ENCODE results near the gene PLA1A. TPM values are rescaled to one million over a fixed set of nuclear protein-coding genes. Genes with fewer than 3 reads are reported as not detected.

PLA1A gene
- total RNA-seq, 5 donors from 2014 or later (not counting 1 experiment from before 2014, with no cell fraction given), result not detected

DNA sequence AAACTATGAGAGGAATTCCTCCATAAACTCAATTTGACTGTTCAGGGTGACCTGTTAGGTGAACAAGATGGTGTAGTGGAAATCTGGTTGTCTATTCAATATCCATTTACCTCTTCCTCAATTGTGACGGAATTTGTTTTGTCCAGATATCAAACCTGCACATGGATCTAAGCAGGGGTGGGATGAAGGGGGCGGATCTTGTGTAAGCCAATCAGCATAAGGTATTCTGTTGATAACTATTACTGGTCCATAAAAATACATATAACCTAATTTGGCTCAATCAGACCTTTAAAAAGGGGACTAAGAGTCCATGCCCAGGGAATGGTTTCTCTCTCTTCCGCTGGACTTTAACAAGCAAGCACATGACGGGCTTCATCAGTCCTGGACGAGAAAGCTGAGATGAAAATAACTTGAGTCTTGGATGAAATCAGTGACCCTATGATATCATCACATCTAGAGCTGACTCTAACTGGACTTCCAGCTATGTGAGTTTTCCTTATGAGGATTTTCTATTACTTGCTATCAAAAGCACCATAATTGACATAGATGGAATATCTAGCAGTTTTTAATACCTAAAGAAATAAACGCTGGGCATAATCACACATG is 68.4 kb downstream of the PLA1A start:
- POLR2A ChIA-PET, result no interaction called here
- Mint-ChIP-seq H3K27me3 (no peaks in the 10 kb centered on the region), H3K9me3 (no peaks in the 10 kb centered on the region), H3K4me3 (no peak overlapping the region), H3K4me1 (peaks cover 0 to 8% (median 7%) of the 10 kb centered on the region in 3 donors), H3K36me3 (peaks cover 16% of the 10 kb centered on the region), H3K27ac (no peak overlapping the region)
- no peaks in the 10 kb centered on the region for H3K27me3 ChIP-seq (replicated peaks in 1 of 2; ENCODE audit: control insufficient read depth in 2 of 2, extremely low read depth in 1 of 2, insufficient read depth in 2 of 2, low read length in 1 of 2)
- CTCF ChIA-PET, result no interaction called here
- DNase-seq, result no peak
- no CpG with 5 or more reads among the region's 6 CpGs for WGBS (ENCODE audit: insufficient coverage)
- H3K9me3 ChIP-seq, result no peaks in the 10 kb centered on the region
- no peak overlapping the region for H3K4me3 ChIP-seq (ENCODE audit: control insufficient read depth in 1 of 2, extremely low read depth in 1 of 2, low read length in 1 of 2)
- H3K4me1 ChIP-seq (ENCODE audit: control insufficient read depth in 1 of 2, extremely low read depth in 1 of 2, insufficient read depth in 2 of 2, low read length in 2 of 2), result no peaks in the 10 kb centered on the region
- H3K36me3 ChIP-seq (ENCODE audit: control insufficient read depth in 2 of 2, extremely low read depth in 1 of 2, insufficient read depth in 1 of 2, low read length in 1 of 2), result peaks cover 0 to 15% of the 10 kb centered on the region in 2 donors
- no peak overlapping the region for H3K27ac ChIP-seq (ENCODE audit: low read length)
- ATAC-seq (replicated peaks in 1 of 4), result no peak

DNA sequence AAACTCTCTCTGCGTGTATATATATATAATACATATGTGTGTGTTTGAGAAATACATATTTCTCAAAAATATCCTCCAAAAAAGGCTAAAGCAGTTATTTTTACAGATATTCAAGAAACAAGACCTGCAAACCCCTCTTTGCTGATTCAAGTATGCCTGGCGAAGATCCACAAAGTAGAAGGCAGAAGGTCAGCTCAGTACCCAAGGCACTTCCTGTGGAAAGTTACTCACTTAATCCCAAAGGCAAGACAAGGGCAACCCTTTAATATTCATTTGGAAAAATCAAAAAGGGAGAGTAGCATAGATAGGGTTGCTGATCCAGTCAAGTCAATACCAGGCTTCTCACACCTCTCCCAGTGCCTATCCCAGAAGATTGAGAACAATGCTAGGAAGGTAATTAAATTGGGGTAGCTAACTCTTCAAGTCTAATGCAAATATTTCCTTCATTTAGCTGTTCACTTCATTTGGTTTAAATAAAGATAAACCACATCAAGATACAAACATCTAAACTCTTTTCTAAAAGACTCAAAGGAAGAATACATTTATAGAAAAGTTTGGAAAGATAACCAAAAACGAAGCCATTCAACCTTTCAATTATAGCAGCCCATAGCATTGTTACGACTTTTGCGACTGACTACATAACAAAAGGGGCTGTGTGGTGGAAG is 72.4 kb downstream of the PLA1A start:
- WGBS (ENCODE audit: insufficient coverage), result no CpG with 5 or more reads among the region's 5 CpGs
- no peak overlapping the region for H3K27ac Mint-ChIP-seq
- Histone ChIP-seq H3K4me1 (ENCODE audit: control insufficient read depth in 1 of 2, extremely low read depth in 1 of 2, insufficient read depth in 2 of 2, low read length in 2 of 2) (no peaks in the 10 kb centered on the region), H3K4me3 (ENCODE audit: control insufficient read depth in 1 of 2, extremely low read depth in 1 of 2, low read length in 1 of 2) (no peak overlapping the region), H3K27ac (ENCODE audit: low read length) (no peak overlapping the region), H3K9me3 (no peaks in the 10 kb centered on the region), H3K27me3 (replicated peaks in 1 of 2; ENCODE audit: control insufficient read depth in 2 of 2, extremely low read depth in 1 of 2, insufficient read depth in 2 of 2, low read length in 1 of 2) (no peaks in the 10 kb centered on the region), H3K36me3 (ENCODE audit: control insufficient read depth in 2 of 2, extremely low read depth in 1 of 2, insufficient read depth in 1 of 2, low read length in 1 of 2) (peaks cover 7 to 46% of the 10 kb centered on the region in 2 donors)
- no peaks in the 10 kb centered on the region for H3K27me3 Mint-ChIP-seq
- H3K36me3 Mint-ChIP-seq, result peaks cover 35% of the 10 kb centered on the region
- CTCF ChIA-PET, result no interaction called here
- H3K9me3 Mint-ChIP-seq, result no peaks in the 10 kb centered on the region
- peaks cover 21 to 30% (median 25%) of the 10 kb centered on the region in 3 donors for H3K4me1 Mint-ChIP-seq
- ATAC-seq (replicated peaks in 1 of 4) (no peak), DNase-seq (no peak)
- no peak overlapping the region for H3K4me3 Mint-ChIP-seq
- POLR2A ChIA-PET, result no interaction called here

DNA sequence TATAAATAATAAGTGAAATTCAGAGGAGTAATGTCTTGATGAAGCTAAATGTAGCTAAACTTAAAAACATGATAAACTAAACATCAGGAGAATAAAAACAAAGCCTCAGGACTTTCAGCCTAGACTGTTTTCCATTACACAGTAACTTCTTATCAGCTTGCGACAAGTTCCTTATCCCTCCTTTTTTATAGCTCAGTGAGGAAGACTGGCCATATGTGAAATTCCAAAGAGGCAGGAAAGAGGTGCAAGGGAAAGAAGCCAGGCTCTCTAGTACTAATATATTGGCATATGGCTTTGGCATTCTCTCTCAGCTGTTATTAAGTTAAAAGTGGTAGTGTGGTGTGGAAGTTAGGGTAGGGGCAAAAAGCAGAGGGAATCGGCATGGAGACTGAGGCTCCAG is 75.1 kb downstream of the PLA1A start:
- ChIA-PET POLR2A (interaction anchor here in 1 of 2 donors (0.7 kb wide), 1 partner anchor 232 kb away, joined by 3 read pairs; no protein-coding TSS in a partner anchor), CTCF (interaction anchor here in 1 of 2 donors (0.6 kb wide), 1 partner anchor 12 kb away, joined by 3 read pairs; no protein-coding TSS in a partner anchor)
- WGBS (ENCODE audit: insufficient coverage), result no CpG with 5 or more reads among the region's 2 CpGs
- Mint-ChIP-seq H3K27me3 (no peaks in the 10 kb centered on the region), H3K4me1 (peaks cover 45 to 54% (median 49%) of the 10 kb centered on the region in 3 donors), H3K4me3 (no peak overlapping the region), H3K9me3 (no peaks in the 10 kb centered on the region), H3K27ac (no peak overlapping the region), H3K36me3 (peaks cover 37% of the 10 kb centered on the region)
- DNase-seq (no peak), ATAC-seq (replicated peaks in 1 of 4) (no peak)
- H3K27ac ChIP-seq (ENCODE audit: low read length), result no peak overlapping the region
- H3K4me1 ChIP-seq (ENCODE audit: control insufficient read depth in 1 of 2, extremely low read depth in 1 of 2, insufficient read depth in 2 of 2, low read length in 2 of 2), result peaks cover 6 to 14% of the 10 kb centered on the region in 2 experiments
- H3K4me3 ChIP-seq (ENCODE audit: control insufficient read depth in 1 of 2, extremely low read depth in 1 of 2, low read length in 1 of 2), result no peak overlapping the region
- H3K36me3 ChIP-seq (ENCODE audit: control insufficient read depth in 2 of 2, extremely low read depth in 1 of 2, insufficient read depth in 1 of 2, low read length in 1 of 2), result peaks cover 7 to 54% of the 10 kb centered on the region in 2 donors
- H3K9me3 ChIP-seq, result no peaks in the 10 kb centered on the region
- no peaks in the 10 kb centered on the region for H3K27me3 ChIP-seq (replicated peaks in 1 of 2; ENCODE audit: control insufficient read depth in 2 of 2, extremely low read depth in 1 of 2, insufficient read depth in 2 of 2, low read length in 1 of 2)

DNA sequence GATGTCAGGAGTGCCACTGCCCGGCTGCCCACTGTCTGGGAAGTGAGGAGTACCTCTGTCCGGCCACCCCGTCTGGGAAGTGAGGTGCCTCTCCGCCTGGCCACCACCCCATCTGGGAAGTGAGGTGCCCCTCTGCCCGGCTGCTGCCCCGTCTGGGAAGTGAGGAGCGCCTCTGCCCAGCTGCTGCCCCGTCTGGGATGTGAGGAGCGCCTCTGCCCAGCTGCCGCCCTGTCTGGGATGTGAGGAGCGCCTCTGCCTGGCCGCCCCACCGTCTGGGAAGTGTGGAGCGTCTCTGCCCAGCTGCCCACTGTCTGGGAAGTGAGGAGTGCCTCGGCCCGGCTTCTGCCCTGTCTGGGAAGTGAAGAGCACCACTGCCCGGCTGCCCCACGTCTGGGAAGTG is 76.2 kb downstream of the PLA1A start:
- no peak overlapping the region for H3K4me3 Mint-ChIP-seq
- no peak overlapping the region for H3K4me3 ChIP-seq (ENCODE audit: control insufficient read depth in 1 of 2, extremely low read depth in 1 of 2, low read length in 1 of 2)
- H3K4me1 ChIP-seq (ENCODE audit: control insufficient read depth in 1 of 2, extremely low read depth in 1 of 2, insufficient read depth in 2 of 2, low read length in 2 of 2), result peaks cover 9 to 15% of the 10 kb centered on the region in 2 experiments
- peaks cover 47 to 55% (median 50%) of the 10 kb centered on the region in 3 donors for H3K4me1 Mint-ChIP-seq
- H3K36me3 ChIP-seq (ENCODE audit: control insufficient read depth in 2 of 2, extremely low read depth in 1 of 2, insufficient read depth in 1 of 2, low read length in 1 of 2), result peaks cover 7 to 50% of the 10 kb centered on the region in 2 donors
- ChIA-PET CTCF (no interaction called here), POLR2A (no interaction called here)
- H3K9me3 ChIP-seq, result no peaks in the 10 kb centered on the region
- no peak overlapping the region for H3K27ac Mint-ChIP-seq
- H3K27me3 ChIP-seq (replicated peaks in 1 of 2; ENCODE audit: control insufficient read depth in 2 of 2, extremely low read depth in 1 of 2, insufficient read depth in 2 of 2, low read length in 1 of 2), result no peaks in the 10 kb centered on the region
- H3K27ac ChIP-seq (ENCODE audit: low read length), result no peak overlapping the region
- 94% methylated on average over 8 of the region's 18 CpGs for WGBS (ENCODE audit: insufficient coverage)
- DNase-seq (no peak), ATAC-seq (replicated peaks in 1 of 4) (no peak)
- no peaks in the 10 kb centered on the region for H3K9me3 Mint-ChIP-seq
- no peaks in the 10 kb centered on the region for H3K27me3 Mint-ChIP-seq
- peaks cover 37% of the 10 kb centered on the region for H3K36me3 Mint-ChIP-seq

DNA sequence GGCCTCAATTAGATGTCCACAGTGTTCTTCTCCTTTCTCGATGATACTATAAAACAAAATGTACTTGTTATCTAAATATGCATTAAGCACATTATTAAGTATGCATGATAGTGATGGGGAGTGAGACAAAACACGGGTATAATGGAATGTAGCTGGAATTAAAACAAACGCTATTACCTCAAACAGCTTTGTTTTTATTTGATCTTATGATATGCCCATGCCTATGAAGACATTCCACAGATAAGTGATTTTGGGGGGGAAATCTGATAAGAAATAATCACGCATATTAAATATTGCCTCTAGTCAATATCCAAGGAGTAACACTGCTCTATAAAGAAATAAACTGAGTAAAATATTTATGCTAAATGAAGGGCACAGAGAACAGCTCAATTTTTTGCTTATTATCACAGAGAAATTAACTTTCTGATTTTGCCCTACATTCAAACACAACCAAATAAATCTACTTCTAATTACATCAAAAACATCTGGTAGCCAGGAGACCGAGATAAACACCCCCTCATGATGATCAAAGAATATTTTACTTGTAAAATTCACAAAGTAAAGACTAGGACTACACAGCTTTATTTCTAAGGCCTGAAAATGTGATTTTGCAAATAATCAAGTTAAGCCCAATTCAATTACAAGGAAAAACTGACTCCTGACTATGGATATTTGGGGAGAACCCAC is 77.6 kb downstream of the PLA1A start:
- Mint-ChIP-seq H3K4me1 (peaks cover 47 to 52% (median 47%) of the 10 kb centered on the region in 3 donors), H3K27ac (peak overlapping the region; percentile 8 to 97), H3K4me3 (peak overlapping the region; percentile 81 to 87 (median 84)), H3K27me3 (no peaks in the 10 kb centered on the region), H3K9me3 (no peaks in the 10 kb centered on the region), H3K36me3 (peaks cover 33% of the 10 kb centered on the region)
- no peak for DNase-seq
- peaks cover 9 to 15% of the 10 kb centered on the region in 2 experiments for H3K4me1 ChIP-seq (ENCODE audit: control insufficient read depth in 1 of 2, extremely low read depth in 1 of 2, insufficient read depth in 2 of 2, low read length in 2 of 2)
- ChIA-PET POLR2A (interaction anchor here (0.6 to 0.8 kb wide), 2 partner anchors 73 to 655 kb away, joined by 3 read pairs; no protein-coding TSS in a partner anchor), CTCF (interaction anchor here in 1 of 2 donors (0.7 kb wide), 1 partner anchor 921 kb away, joined by 4 read pairs; no protein-coding TSS in a partner anchor)
- H3K27me3 ChIP-seq (replicated peaks in 1 of 2; ENCODE audit: control insufficient read depth in 2 of 2, extremely low read depth in 1 of 2, insufficient read depth in 2 of 2, low read length in 1 of 2), result no peaks in the 10 kb centered on the region
- H3K36me3 ChIP-seq (ENCODE audit: control insufficient read depth in 2 of 2, extremely low read depth in 1 of 2, insufficient read depth in 1 of 2, low read length in 1 of 2), result peaks cover 7 to 44% of the 10 kb centered on the region in 2 donors
- H3K27ac ChIP-seq (ENCODE audit: low read length), result peak overlapping the region; percentile 26
- no peaks in the 10 kb centered on the region for H3K9me3 ChIP-seq
- no peak overlapping the region for H3K4me3 ChIP-seq (ENCODE audit: control insufficient read depth in 1 of 2, extremely low read depth in 1 of 2, low read length in 1 of 2)
- 100% methylated on average over 1 of the region's 5 CpGs for WGBS (ENCODE audit: insufficient coverage)
- no peak for ATAC-seq (replicated peaks in 1 of 4)

DNA sequence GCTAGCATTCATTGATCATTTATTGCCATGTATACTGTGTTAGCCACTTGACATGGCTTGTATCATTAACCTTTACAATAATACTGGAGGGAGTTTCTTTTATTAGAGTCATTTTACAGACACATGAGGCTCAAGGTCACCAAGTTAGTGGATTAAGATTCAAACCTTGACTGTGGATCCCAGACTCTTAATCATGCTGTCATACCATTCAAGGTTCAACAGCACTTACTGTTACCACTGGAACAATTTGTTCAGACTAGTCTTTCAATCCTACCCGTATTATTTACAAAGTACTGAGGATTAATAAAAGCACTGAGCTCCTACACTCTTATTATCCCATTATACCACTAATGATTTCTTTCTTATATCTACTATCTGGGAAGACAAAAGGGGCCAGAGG is 78.3 kb downstream of the PLA1A start:
- H3K27me3 ChIP-seq (replicated peaks in 1 of 2; ENCODE audit: control insufficient read depth in 2 of 2, extremely low read depth in 1 of 2, insufficient read depth in 2 of 2, low read length in 1 of 2), result no peaks in the 10 kb centered on the region
- peak overlapping the region; percentile 81 to 87 (median 84) for H3K4me3 Mint-ChIP-seq
- H3K36me3 ChIP-seq (ENCODE audit: control insufficient read depth in 2 of 2, extremely low read depth in 1 of 2, insufficient read depth in 1 of 2, low read length in 1 of 2), result peaks cover 7 to 39% of the 10 kb centered on the region in 2 donors
- peaks cover 27% of the 10 kb centered on the region for H3K36me3 Mint-ChIP-seq
- ChIA-PET POLR2A (interaction anchor here in 1 of 2 donors (1.0 to 1.4 kb wide), 2 partner anchors 419 to 1067 kb away, joined by 4 to 5 read pairs; partner anchors contain the start of genes GTF2E1 and RABL3), CTCF (interaction anchor here in 1 of 2 donors (0.6 to 1.2 kb wide), 3 partner anchors 216 to 920 kb away, joined by 3 read pairs; partner anchors contain the start of gene NDUFB4)
- H3K4me3 ChIP-seq (ENCODE audit: control insufficient read depth in 1 of 2, extremely low read depth in 1 of 2, low read length in 1 of 2), result peak overlapping the region in 1 of 2 donors; percentile 72
- H3K9me3 ChIP-seq, result no peaks in the 10 kb centered on the region
- H3K4me1 Mint-ChIP-seq, result peaks cover 44 to 48% (median 47%) of the 10 kb centered on the region in 3 donors
- H3K4me1 ChIP-seq (ENCODE audit: control insufficient read depth in 1 of 2, extremely low read depth in 1 of 2, insufficient read depth in 2 of 2, low read length in 2 of 2), result peaks cover 9 to 15% of the 10 kb centered on the region in 2 experiments
- H3K27ac ChIP-seq (ENCODE audit: low read length), result peak overlapping the region; percentile 73
- DNase-seq (no peak), ATAC-seq (replicated peaks in 1 of 4) (no peak)
- H3K9me3 Mint-ChIP-seq, result no peaks in the 10 kb centered on the region
- H3K27me3 Mint-ChIP-seq, result no peaks in the 10 kb centered on the region
- peak overlapping the region; percentile 88 to 97 for H3K27ac Mint-ChIP-seq
- WGBS (ENCODE audit: insufficient coverage), result no CpG with 5 or more reads among the region's 1 CpG

Data from T-cell (primary cell).